ENCODE measurements around the gene HTR5A.

DNA sequence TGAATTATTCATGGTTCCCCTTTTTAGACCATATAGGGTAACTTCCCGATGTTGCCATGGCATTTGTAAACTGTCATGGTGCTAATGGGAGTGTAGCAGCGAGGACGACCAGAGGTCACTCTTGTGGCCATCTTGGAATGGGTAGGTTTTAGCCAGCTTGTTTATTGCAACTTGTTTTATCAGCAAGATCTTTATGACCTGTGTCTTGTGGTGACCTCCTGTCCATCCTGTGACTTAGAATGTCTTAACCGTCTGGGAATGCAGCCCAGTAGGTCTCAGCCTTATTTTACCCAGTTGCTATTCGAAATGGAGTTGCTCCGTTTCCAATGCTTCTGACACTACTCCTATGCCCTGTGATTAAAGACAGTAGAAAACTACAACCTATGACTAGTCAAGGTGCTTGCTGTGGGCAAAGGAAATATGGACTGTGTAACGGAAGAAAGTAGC, 48.4 kb upstream of the HTR5A start:
- TF ChIP-seq, protein P1, sequence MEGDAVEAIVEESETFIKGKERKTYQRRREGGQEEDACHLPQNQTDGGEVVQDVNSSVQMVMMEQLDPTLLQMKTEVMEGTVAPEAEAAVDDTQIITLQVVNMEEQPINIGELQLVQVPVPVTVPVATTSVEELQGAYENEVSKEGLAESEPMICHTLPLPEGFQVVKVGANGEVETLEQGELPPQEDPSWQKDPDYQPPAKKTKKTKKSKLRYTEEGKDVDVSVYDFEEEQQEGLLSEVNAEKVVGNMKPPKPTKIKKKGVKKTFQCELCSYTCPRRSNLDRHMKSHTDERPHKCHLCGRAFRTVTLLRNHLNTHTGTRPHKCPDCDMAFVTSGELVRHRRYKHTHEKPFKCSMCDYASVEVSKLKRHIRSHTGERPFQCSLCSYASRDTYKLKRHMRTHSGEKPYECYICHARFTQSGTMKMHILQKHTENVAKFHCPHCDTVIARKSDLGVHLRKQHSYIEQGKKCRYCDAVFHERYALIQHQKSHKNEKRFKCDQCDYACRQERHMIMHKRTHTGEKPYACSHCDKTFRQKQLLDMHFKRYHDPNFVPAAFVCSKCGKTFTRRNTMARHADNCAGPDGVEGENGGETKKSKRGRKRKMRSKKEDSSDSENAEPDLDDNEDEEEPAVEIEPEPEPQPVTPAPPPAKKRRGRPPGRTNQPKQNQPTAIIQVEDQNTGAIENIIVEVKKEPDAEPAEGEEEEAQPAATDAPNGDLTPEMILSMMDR (conservative IDR thresholded peaks at IDR 0.05; ENCODE audit: low read depth in 2 of 2), result no peak
- no peak for TF ChIP-seq POLR2AphosphoS5 (IDR thresholded peaks at IDR 0.05; ENCODE audit: low read depth)
- no peak for TF ChIP-seq EZH2phosphoT487 (IDR thresholded peaks at IDR 0.05; ENCODE audit: unreplicated experiment)
- TF ChIP-seq EZH2 (IDR thresholded peaks at IDR 0.05; ENCODE audit: low read depth, unreplicated experiment), result no peak
- TF ChIP-seq NANOG (IDR thresholded peaks at IDR 0.05; ENCODE audit: borderline replicate concordance), result no peak
- TF ChIP-seq ZNF114 (CRISPR knock-in tag; IDR thresholded peaks at IDR 0.05), result no peak
- TF ChIP-seq JUNB (IDR thresholded peaks at IDR 0.05; ENCODE audit: unreplicated experiment), result no peak
- TF ChIP-seq CREB1 (CRISPR knock-in tag; IDR thresholded peaks at IDR 0.05; ENCODE audit: low read depth), result no peak
- TF ChIP-seq, protein P2, sequence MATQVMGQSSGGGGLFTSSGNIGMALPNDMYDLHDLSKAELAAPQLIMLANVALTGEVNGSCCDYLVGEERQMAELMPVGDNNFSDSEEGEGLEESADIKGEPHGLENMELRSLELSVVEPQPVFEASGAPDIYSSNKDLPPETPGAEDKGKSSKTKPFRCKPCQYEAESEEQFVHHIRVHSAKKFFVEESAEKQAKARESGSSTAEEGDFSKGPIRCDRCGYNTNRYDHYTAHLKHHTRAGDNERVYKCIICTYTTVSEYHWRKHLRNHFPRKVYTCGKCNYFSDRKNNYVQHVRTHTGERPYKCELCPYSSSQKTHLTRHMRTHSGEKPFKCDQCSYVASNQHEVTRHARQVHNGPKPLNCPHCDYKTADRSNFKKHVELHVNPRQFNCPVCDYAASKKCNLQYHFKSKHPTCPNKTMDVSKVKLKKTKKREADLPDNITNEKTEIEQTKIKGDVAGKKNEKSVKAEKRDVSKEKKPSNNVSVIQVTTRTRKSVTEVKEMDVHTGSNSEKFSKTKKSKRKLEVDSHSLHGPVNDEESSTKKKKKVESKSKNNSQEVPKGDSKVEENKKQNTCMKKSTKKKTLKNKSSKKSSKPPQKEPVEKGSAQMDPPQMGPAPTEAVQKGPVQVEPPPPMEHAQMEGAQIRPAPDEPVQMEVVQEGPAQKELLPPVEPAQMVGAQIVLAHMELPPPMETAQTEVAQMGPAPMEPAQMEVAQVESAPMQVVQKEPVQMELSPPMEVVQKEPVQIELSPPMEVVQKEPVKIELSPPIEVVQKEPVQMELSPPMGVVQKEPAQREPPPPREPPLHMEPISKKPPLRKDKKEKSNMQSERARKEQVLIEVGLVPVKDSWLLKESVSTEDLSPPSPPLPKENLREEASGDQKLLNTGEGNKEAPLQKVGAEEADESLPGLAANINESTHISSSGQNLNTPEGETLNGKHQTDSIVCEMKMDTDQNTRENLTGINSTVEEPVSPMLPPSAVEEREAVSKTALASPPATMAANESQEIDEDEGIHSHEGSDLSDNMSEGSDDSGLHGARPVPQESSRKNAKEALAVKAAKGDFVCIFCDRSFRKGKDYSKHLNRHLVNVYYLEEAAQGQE (IDR thresholded peaks at IDR 0.05; ENCODE audit: unreplicated experiment), result no peak
- TF ChIP-seq, protein P3, sequence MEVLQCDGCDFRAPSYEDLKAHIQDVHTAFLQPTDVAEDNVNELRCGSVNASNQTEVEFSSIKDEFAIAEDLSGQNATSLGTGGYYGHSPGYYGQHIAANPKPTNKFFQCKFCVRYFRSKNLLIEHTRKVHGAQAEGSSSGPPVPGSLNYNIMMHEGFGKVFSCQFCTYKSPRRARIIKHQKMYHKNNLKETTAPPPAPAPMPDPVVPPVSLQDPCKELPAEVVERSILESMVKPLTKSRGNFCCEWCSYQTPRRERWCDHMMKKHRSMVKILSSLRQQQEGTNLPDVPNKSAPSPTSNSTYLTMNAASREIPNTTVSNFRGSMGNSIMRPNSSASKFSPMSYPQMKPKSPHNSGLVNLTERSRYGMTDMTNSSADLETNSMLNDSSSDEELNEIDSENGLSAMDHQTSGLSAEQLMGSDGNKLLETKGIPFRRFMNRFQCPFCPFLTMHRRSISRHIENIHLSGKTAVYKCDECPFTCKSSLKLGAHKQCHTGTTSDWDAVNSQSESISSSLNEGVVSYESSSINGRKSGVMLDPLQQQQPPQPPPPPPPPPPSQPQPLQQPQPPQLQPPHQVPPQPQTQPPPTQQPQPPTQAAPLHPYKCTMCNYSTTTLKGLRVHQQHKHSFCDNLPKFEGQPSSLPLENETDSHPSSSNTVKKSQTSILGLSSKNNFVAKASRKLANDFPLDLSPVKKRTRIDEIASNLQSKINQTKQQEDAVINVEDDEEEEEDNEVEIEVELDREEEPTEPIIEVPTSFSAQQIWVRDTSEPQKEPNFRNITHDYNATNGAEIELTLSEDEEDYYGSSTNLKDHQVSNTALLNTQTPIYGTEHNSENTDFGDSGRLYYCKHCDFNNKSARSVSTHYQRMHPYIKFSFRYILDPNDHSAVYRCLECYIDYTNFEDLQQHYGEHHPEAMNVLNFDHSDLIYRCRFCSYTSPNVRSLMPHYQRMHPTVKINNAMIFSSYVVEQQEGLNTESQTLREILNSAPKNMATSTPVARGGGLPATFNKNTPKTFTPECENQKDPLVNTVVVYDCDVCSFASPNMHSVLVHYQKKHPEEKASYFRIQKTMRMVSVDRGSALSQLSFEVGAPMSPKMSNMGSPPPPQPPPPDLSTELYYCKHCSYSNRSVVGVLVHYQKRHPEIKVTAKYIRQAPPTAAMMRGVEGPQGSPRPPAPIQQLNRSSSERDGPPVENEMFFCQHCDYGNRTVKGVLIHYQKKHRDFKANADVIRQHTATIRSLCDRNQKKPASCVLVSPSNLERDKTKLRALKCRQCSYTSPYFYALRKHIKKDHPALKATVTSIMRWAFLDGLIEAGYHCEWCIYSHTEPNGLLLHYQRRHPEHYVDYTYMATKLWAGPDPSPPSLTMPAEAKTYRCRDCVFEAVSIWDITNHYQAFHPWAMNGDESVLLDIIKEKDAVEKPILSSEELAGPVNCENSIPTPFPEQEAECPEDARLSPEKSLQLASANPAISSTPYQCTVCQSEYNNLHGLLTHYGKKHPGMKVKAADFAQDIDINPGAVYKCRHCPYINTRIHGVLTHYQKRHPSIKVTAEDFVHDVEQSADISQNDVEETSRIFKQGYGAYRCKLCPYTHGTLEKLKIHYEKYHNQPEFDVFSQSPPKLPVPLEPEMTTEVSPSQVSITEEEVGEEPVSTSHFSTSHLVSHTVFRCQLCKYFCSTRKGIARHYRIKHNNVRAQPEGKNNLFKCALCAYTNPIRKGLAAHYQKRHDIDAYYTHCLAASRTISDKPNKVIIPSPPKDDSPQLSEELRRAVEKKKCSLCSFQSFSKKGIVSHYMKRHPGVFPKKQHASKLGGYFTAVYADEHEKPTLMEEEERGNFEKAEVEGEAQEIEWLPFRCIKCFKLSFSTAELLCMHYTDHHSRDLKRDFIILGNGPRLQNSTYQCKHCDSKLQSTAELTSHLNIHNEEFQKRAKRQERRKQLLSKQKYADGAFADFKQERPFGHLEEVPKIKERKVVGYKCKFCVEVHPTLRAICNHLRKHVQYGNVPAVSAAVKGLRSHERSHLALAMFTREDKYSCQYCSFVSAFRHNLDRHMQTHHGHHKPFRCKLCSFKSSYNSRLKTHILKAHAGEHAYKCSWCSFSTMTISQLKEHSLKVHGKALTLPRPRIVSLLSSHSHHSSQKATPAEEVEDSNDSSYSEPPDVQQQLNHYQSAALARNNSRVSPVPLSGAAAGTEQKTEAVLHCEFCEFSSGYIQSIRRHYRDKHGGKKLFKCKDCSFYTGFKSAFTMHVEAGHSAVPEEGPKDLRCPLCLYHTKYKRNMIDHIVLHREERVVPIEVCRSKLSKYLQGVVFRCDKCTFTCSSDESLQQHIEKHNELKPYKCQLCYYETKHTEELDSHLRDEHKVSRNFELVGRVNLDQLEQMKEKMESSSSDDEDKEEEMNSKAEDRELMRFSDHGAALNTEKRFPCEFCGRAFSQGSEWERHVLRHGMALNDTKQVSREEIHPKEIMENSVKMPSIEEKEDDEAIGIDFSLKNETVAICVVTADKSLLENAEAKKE (CRISPR knock-in tag; IDR thresholded peaks at IDR 0.05), result no peak
- TF ChIP-seq ZNF331 (CRISPR knock-in tag; IDR thresholded peaks at IDR 0.05; ENCODE audit: low read depth), result no peak

Data from GM23338 (cell line).